Neural cell (in vitro differentiated cells): ENCODE measurements around the gene SPARCL1. TPM values are rescaled to one million over a fixed set of nuclear protein-coding genes. Genes with fewer than 3 reads are reported as not detected.

ENCODE experiments used
- H2AFZ ChIP-seq: fragments of 200-600, 300-800 bp; sonication (generic), shearing (Covaris generic); 2 replicates; pipeline ENCODE4 v1.6.0; 2014; ENCODE audit warnings: low read depth, mild to moderate bottlenecking, antibody characterized with exemption, low read length, moderate library complexity
- H3F3A ChIP-seq: fragments of 200-600 bp; shearing (Covaris generic); 2 replicates; pipeline ENCODE4 v1.6.1; 2016; ENCODE audit warnings: mild to moderate bottlenecking, moderate library complexity, mixed read lengths, antibody characterized with exemption, low read length; ENCODE audit not compliant: insufficient read depth, poor library complexity, severe bottlenecking
- H3K27ac ChIP-seq: fragments of 200-600, 300-800 bp; sonication (generic), shearing (Covaris generic); 2 replicates; pipeline ENCODE4 v1.5.1; 2014; ENCODE audit warnings: mild to moderate bottlenecking, low read length, moderate library complexity
- H3K27me3 ChIP-seq: fragments of 300-800, 200-600 bp; sonication (generic), shearing (Covaris generic); 2 replicates; pipeline ENCODE4 v1.6.0; 2014; ENCODE audit warnings: mild to moderate bottlenecking, low read depth, low read length, moderate library complexity; ENCODE audit not compliant: insufficient read depth
- H3K36me3 ChIP-seq: fragments of 300-800, 200-600 bp; sonication (generic), shearing (Covaris generic); 2 replicates; pipeline ENCODE4 v1.5.1; 2014; ENCODE audit warnings: mild to moderate bottlenecking, antibody characterized with exemption, low read length, moderate library complexity; ENCODE audit not compliant: insufficient read depth
- H3K4me2 ChIP-seq: fragments of 300-800, 200-600 bp; sonication (generic), shearing (Covaris generic); 2 replicates; pipeline ENCODE4 v1.6.0; 2014; ENCODE audit warnings: mild to moderate bottlenecking, low read length
- H3K4me3 ChIP-seq: fragments of 300-800, 200-600 bp; sonication (generic), shearing (Covaris generic); 2 replicates; pipeline ENCODE4 v1.5.1; 2014; ENCODE audit warnings: mild to moderate bottlenecking, low read length, moderate library complexity
- H3K79me2 ChIP-seq: fragments of 200-600 bp; shearing (Covaris generic); replicated peaks from 2 replicates; pipeline ENCODE4 v1.6.0; 2014; ENCODE audit warnings: mild to moderate bottlenecking, low read length, moderate library complexity; ENCODE audit not compliant: insufficient read depth
- H3K9ac ChIP-seq: fragments of 300-800, 200-600 bp; sonication (generic), shearing (Covaris generic); 2 replicates; pipeline ENCODE4 v1.6.1; 2016; ENCODE audit warnings: mild to moderate bottlenecking, low read length, mixed read lengths
- H3K9me2 ChIP-seq: fragments of 200-600 bp; shearing (Covaris generic); 2 replicates; pipeline ENCODE4 v1.6.1; 2016; ENCODE audit warnings: mild to moderate bottlenecking, low read length, mixed read lengths; ENCODE audit not compliant: insufficient read depth
- H3K9me3 ChIP-seq: fragments of 200-600, 300-800 bp; sonication (generic), shearing (Covaris generic); 2 replicates; pipeline ENCODE4 v1.6.1; 2016; ENCODE audit warnings: mild to moderate bottlenecking, mixed run types, low read length, moderate library complexity, mixed read lengths
- H4K20me1 ChIP-seq: fragments of 200-600 bp; shearing (Covaris generic); 2 replicates; pipeline ENCODE4 v1.6.1; 2016; ENCODE audit warnings: mild to moderate bottlenecking, mixed run types; ENCODE audit not compliant: insufficient read depth
- EP300 ChIP-seq: fragments of 450-650 bp; conservative IDR thresholded peaks from 2 replicates; pipeline ENCODE4 v1.6.1; 2014; ENCODE audit warnings: antibody characterized with exemption, mild to moderate bottlenecking, moderate library complexity; ENCODE audit not compliant: poor library complexity, severe bottlenecking
- EZH2 ChIP-seq: fragments of 200-600, 300-800 bp; shearing (Covaris generic), sonication (generic); IDR thresholded peaks from 2 replicates; pipeline ENCODE4 v1.6.1; 2014; ENCODE audit warnings: antibody characterized with exemption, low read length, borderline replicate concordance, mild to moderate bottlenecking; ENCODE audit not compliant: insufficient read depth, poor library complexity, severe bottlenecking
- MXI1 ChIP-seq: fragments of 450-650 bp; conservative IDR thresholded peaks from 2 replicates; pipeline ENCODE4 v1.6.1; 2014; ENCODE audit warnings: antibody characterized with exemption, mild to moderate bottlenecking; ENCODE audit not compliant: poor library complexity, severe bottlenecking
- POLR2AphosphoS5 ChIP-seq: IDR thresholded peaks from 2 replicates; pipeline ENCODE4 v1.6.1; 2012
- RAD21 ChIP-seq: fragments of 450-650 bp; conservative IDR thresholded peaks from 2 replicates; pipeline ENCODE4 v1.6.1; 2014; ENCODE audit warnings: antibody characterized with exemption, mild to moderate bottlenecking, moderate library complexity
- REST ChIP-seq: IDR thresholded peaks from 2 replicates; pipeline ENCODE4 v1.6.1; 2012; ENCODE audit warnings: borderline replicate concordance
- SMC3 ChIP-seq: fragments of 450-650 bp; conservative IDR thresholded peaks from 2 replicates; pipeline ENCODE4 v1.6.1; 2014; ENCODE audit warnings: antibody characterized with exemption, mild to moderate bottlenecking, moderate library complexity; ENCODE audit not compliant: poor library complexity
- TAF1 ChIP-seq: IDR thresholded peaks from 2 replicates; pipeline ENCODE4 v1.6.1; 2012; ENCODE audit warnings: low read depth
- polyA plus RNA-seq: library from polyadenylated mRNA; depleted of rRNA; stranded (reverse); fragments of >200 nt; gene quantifications from 2 replicates; pipeline ENCODE4 v1.2.3, GENCODE V29; 2014
- TF ChIP-seq, protein P1 (sequence below): fragments of 450-650 bp; IDR thresholded peaks from 2 replicates; pipeline ENCODE4 v1.5.1; 2014; ENCODE audit warnings: antibody characterized with exemption, mild to moderate bottlenecking, moderate library complexity; ENCODE audit not compliant: poor library complexity, severe bottlenecking

Gene SPARCL1
- polyA plus RNA-seq, 1 donor from 2014 or later, result 0.89 TPM

- Histone ChIP-seq H3K4me2 (no peak overlapping the region), H2AFZ (no peak overlapping the region), H3K27ac (no peak overlapping the region), H3K9me3 (no peaks in the 10 kb centered on the region), H3F3A (no peaks in the 10 kb centered on the region), H3K36me3 (no peaks in the 10 kb centered on the region), H3K4me3 (no peak overlapping the region), H3K27me3 (no peaks in the 10 kb centered on the region), H3K79me2 (no peaks in the 10 kb centered on the region), H3K9me2 (no peaks in the 10 kb centered on the region), H3K9ac (no peak overlapping the region), H4K20me1 (no peaks in the 10 kb centered on the region)
- TF ChIP-seq MXI1 (no peak), REST (no peak), POLR2AphosphoS5 (no peak), RAD21 (no peak), SMC3 (no peak), EZH2 (no peak), TAF1 (no peak), EP300 (no peak)
- TF ChIP-seq, protein P1, sequence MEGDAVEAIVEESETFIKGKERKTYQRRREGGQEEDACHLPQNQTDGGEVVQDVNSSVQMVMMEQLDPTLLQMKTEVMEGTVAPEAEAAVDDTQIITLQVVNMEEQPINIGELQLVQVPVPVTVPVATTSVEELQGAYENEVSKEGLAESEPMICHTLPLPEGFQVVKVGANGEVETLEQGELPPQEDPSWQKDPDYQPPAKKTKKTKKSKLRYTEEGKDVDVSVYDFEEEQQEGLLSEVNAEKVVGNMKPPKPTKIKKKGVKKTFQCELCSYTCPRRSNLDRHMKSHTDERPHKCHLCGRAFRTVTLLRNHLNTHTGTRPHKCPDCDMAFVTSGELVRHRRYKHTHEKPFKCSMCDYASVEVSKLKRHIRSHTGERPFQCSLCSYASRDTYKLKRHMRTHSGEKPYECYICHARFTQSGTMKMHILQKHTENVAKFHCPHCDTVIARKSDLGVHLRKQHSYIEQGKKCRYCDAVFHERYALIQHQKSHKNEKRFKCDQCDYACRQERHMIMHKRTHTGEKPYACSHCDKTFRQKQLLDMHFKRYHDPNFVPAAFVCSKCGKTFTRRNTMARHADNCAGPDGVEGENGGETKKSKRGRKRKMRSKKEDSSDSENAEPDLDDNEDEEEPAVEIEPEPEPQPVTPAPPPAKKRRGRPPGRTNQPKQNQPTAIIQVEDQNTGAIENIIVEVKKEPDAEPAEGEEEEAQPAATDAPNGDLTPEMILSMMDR, result no peak
Measured at GRCh38 chr4:87570290-87570805, 41.2 kb upstream of the SPARCL1 start.

GRCh38 chr4:87567191-87567590, 38.0 kb upstream of the SPARCL1 start:
- Histone ChIP-seq H3K9me2 (no peaks in the 10 kb centered on the region), H4K20me1 (no peaks in the 10 kb centered on the region), H3K9ac (no peak overlapping the region), H3K4me2 (no peak overlapping the region), H3F3A (no peaks in the 10 kb centered on the region), H2AFZ (no peak overlapping the region), H3K79me2 (no peaks in the 10 kb centered on the region), H3K4me3 (no peak overlapping the region), H3K27me3 (no peaks in the 10 kb centered on the region), H3K27ac (no peak overlapping the region), H3K9me3 (no peaks in the 10 kb centered on the region), H3K36me3 (no peaks in the 10 kb centered on the region)
- TF ChIP-seq, protein P1, result no peak
- TF ChIP-seq EP300, result no peak
- no peak for TF ChIP-seq MXI1
- TF ChIP-seq TAF1, result no peak
- no peak for TF ChIP-seq POLR2AphosphoS5
- no peak for TF ChIP-seq RAD21
- no peak for TF ChIP-seq SMC3
- TF ChIP-seq REST, result no peak
- no peak for TF ChIP-seq EZH2
